Measurements from ENCODE around the gene CCDC117. TPM values are rescaled to one million over a fixed set of nuclear protein-coding genes. Genes with fewer than 3 reads are reported as not detected.

The CCDC117 gene
- polyA plus RNA-seq, 1 donor from 2014 or later = 23.1 TPM

GRCh38 chr22:28795071-28795693 lies 22.7 kb downstream of the CCDC117 start:
- H4K20me1 ChIP-seq (ENCODE audit: insufficient read depth) = no peaks in the 10 kb centered on the region
- no peak for TF ChIP-seq REST (IDR thresholded peaks at IDR 0.05; ENCODE audit: borderline replicate concordance)
- TF ChIP-seq RAD21 (conservative IDR thresholded peaks at IDR 0.05) = no peak
- TF ChIP-seq TAF1 (IDR thresholded peaks at IDR 0.05; ENCODE audit: low read depth) = no peak
- no peak for TF ChIP-seq EP300 (conservative IDR thresholded peaks at IDR 0.05; ENCODE audit: poor library complexity, severe bottlenecking)
- no peak for TF ChIP-seq POLR2AphosphoS5 (IDR thresholded peaks at IDR 0.05)
- TF ChIP-seq EZH2 (IDR thresholded peaks at IDR 0.05; ENCODE audit: borderline replicate concordance, insufficient read depth, low read length, poor library complexity, severe bottlenecking) = no peak
- TF ChIP-seq MXI1 (conservative IDR thresholded peaks at IDR 0.05; ENCODE audit: poor library complexity, severe bottlenecking) = no peak
- no peak for TF ChIP-seq CTCF (IDR thresholded peaks at IDR 0.05; ENCODE audit: poor library complexity, severe bottlenecking)
- TF ChIP-seq SMC3 (conservative IDR thresholded peaks at IDR 0.05; ENCODE audit: poor library complexity) = no peak
- H3K27me3 ChIP-seq (ENCODE audit: insufficient read depth, low read depth, low read length) = no peaks in the 10 kb centered on the region
- H3K9me3 ChIP-seq (ENCODE audit: low read length) = no peaks in the 10 kb centered on the region
- H2AFZ ChIP-seq (ENCODE audit: low read depth, low read length) = no peak overlapping the region
- H3K4me2 ChIP-seq (ENCODE audit: low read length) = no peak overlapping the region
- no peaks in the 10 kb centered on the region for H3F3A ChIP-seq (ENCODE audit: insufficient read depth, low read length, poor library complexity, severe bottlenecking)
- H3K36me3 ChIP-seq (ENCODE audit: insufficient read depth, low read length) = no peaks in the 10 kb centered on the region
- H3K9me2 ChIP-seq (ENCODE audit: insufficient read depth, low read length) = no peaks in the 10 kb centered on the region
- H3K9ac ChIP-seq (ENCODE audit: low read length) = no peak overlapping the region
- peaks cover 9% of the 10 kb centered on the region for H3K79me2 ChIP-seq (replicated peaks; ENCODE audit: insufficient read depth, low read length)
- no peak overlapping the region for H3K27ac ChIP-seq (ENCODE audit: low read length)
- H3K4me3 ChIP-seq (ENCODE audit: low read length) = no peak overlapping the region

GRCh38 chr22:28795932-28796856 lies 23.7 kb downstream of the CCDC117 start:
- no peak overlapping the region for H3K4me3 ChIP-seq (ENCODE audit: low read length)
- no peak overlapping the region for H3K27ac ChIP-seq (ENCODE audit: low read length)
- H3K9me3 ChIP-seq (ENCODE audit: low read length) = no peaks in the 10 kb centered on the region
- no peaks in the 10 kb centered on the region for H3K36me3 ChIP-seq (ENCODE audit: insufficient read depth, low read length)
- H4K20me1 ChIP-seq (ENCODE audit: insufficient read depth) = no peaks in the 10 kb centered on the region
- H3K9ac ChIP-seq (ENCODE audit: low read length) = no peak overlapping the region
- no peaks in the 10 kb centered on the region for H3F3A ChIP-seq (ENCODE audit: insufficient read depth, low read length, poor library complexity, severe bottlenecking)
- no peak overlapping the region for H3K4me2 ChIP-seq (ENCODE audit: low read length)
- no peaks in the 10 kb centered on the region for H3K9me2 ChIP-seq (ENCODE audit: insufficient read depth, low read length)
- peaks cover 9% of the 10 kb centered on the region for H3K79me2 ChIP-seq (replicated peaks; ENCODE audit: insufficient read depth, low read length)
- TF ChIP-seq MXI1 (conservative IDR thresholded peaks at IDR 0.05; ENCODE audit: poor library complexity, severe bottlenecking) (no peak), REST (IDR thresholded peaks at IDR 0.05; ENCODE audit: borderline replicate concordance) (no peak), SMC3 (conservative IDR thresholded peaks at IDR 0.05; ENCODE audit: poor library complexity) (no peak), CTCF (IDR thresholded peaks at IDR 0.05; ENCODE audit: poor library complexity, severe bottlenecking) (no peak)
- no peaks in the 10 kb centered on the region for H3K27me3 ChIP-seq (ENCODE audit: insufficient read depth, low read depth, low read length)
- no peak overlapping the region for H2AFZ ChIP-seq (ENCODE audit: low read depth, low read length)
